ENCODE measurements around the gene LRRK2. TPM values are rescaled to one million over a fixed set of nuclear protein-coding genes. Genes with fewer than 3 reads are reported as not detected.
"Not testable (repeated sequence)": the region's sequence is repeated elsewhere in the genome, so short reads cannot be mapped to it uniquely, and the experiment has no call there.

LRRK2 gene
- polyA plus RNA-seq, 4 donors: 27.7 to 32.6 (median 31.3) TPM

GRCh38 chr12:40211186-40211585, 13.6 kb upstream of the LRRK2 start:
- DNase-seq (ENCODE audit: low read depth in 4 of 4, low spot score in 2 of 4): not testable (repeated sequence)

GRCh38 chr12:40212566-40212965, 12.2 kb upstream of the LRRK2 start:
- no peak for DNase-seq (ENCODE audit: low read depth in 4 of 4, low spot score in 2 of 4)

- no peak for DNase-seq (ENCODE audit: low read depth in 4 of 4, low spot score in 2 of 4)
These were observed 8.8 kb upstream of the LRRK2 start for GRCh38 chr12:40215982-40216381.

- no peak for DNase-seq (ENCODE audit: low read depth in 4 of 4, low spot score in 2 of 4)
These were observed 8.1 kb upstream of the LRRK2 start for GRCh38 chr12:40216516-40217288.

- no peak for DNase-seq (ENCODE audit: low read depth in 4 of 4, low spot score in 2 of 4)
These were observed 5.0 kb upstream of the LRRK2 start for GRCh38 chr12:40219760-40220159.

- no peak for DNase-seq (ENCODE audit: low read depth in 4 of 4, low spot score in 2 of 4)
These were observed 2.5 kb upstream of the LRRK2 start for GRCh38 chr12:40222247-40222646.

- no peak for DNase-seq (ENCODE audit: low read depth in 4 of 4, low spot score in 2 of 4)
These were observed 1.2 kb upstream of the LRRK2 start for GRCh38 chr12:40223646-40224045.

- DNase-seq (ENCODE audit: low read depth in 4 of 4, low spot score in 2 of 4): no peak
These were observed 663 bp downstream of the LRRK2 start for GRCh38 chr12:40225337-40225983.

- no peak for DNase-seq (ENCODE audit: low read depth in 4 of 4, low spot score in 2 of 4)
These were observed 1.3 kb downstream of the LRRK2 start for GRCh38 chr12:40225984-40226602.

GRCh38 chr12:40226705-40227104, 1.9 kb downstream of the LRRK2 start:
- DNase-seq (ENCODE audit: low read depth in 4 of 4, low spot score in 2 of 4): no peak

- DNase-seq (ENCODE audit: low read depth in 4 of 4, low spot score in 2 of 4): no peak
These were observed 2.6 kb downstream of the LRRK2 start for GRCh38 chr12:40227447-40227846.

GRCh38 chr12:40228727-40229126, 3.9 kb downstream of the LRRK2 start:
- DNase-seq (ENCODE audit: low read depth in 4 of 4, low spot score in 2 of 4): no peak

GRCh38 chr12:40229690-40230651, 5.2 kb downstream of the LRRK2 start:
- DNase-seq (ENCODE audit: low read depth in 4 of 4, low spot score in 2 of 4): no peak

GRCh38 chr12:40232602-40233001, 7.8 kb downstream of the LRRK2 start:
- DNase-seq (ENCODE audit: low read depth in 4 of 4, low spot score in 2 of 4): no peak

GRCh38 chr12:40233741-40234367, 9.1 kb downstream of the LRRK2 start:
- no peak for DNase-seq (ENCODE audit: low read depth in 4 of 4, low spot score in 2 of 4)

- DNase-seq (ENCODE audit: low read depth in 4 of 4, low spot score in 2 of 4): no peak
These were observed 11.6 kb downstream of the LRRK2 start for GRCh38 chr12:40236357-40236850.

GRCh38 chr12:40238266-40238902, 13.6 kb downstream of the LRRK2 start:
- DNase-seq (ENCODE audit: low read depth in 4 of 4, low spot score in 2 of 4): no peak

GRCh38 chr12:40238979-40239378, 14.2 kb downstream of the LRRK2 start:
- no peak for DNase-seq (ENCODE audit: low read depth in 4 of 4, low spot score in 2 of 4)

- no peak for DNase-seq (ENCODE audit: low read depth in 4 of 4, low spot score in 2 of 4)
These were observed 16.0 kb downstream of the LRRK2 start for GRCh38 chr12:40240779-40241178.

- no peak for DNase-seq (ENCODE audit: low read depth in 4 of 4, low spot score in 2 of 4)
These were observed 16.9 kb downstream of the LRRK2 start for GRCh38 chr12:40241741-40242140.
